ENCODE data around the gene KLF13.

The KLF13 gene

GRCh38 chr15:31300208-31300661 lies 26.4 kb upstream of the KLF13 start:
- DNase-seq (ENCODE audit: low read depth in 2 of 2), result no peak

DNA sequence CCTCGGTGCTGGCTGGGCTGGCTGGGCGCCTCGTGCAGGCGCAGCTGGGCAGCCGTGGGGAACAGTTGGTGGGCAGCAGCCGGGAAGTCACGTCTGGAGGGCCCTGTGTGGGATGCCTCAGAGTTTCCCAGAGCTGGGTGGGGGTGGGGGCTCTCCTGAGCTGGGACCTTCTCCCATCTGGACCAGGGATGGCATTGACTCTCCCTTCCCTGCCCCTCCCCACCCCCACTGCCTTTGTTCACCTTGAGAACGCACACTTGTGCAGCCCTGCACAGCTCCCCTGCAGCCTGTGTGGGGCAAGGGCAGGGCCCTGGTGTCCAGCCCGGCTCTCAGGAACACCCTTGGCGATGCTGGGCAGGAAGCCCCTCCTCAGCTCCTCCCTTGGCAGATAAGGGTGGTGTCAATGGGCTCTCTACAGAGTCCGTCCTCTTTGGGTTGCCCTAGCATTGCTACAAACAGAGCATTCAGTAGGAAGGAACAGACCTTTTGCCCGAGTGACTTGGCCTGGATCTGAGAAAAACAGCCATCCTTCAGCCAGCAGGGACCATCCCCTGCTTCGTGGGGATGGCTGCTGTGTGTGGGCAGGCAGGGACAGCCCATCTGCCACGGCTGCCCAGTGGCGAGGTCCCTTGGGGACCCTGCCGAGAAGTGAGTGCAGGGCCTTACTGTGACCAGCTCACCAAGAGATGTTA lies 25.5 kb upstream of the KLF13 start:
- no peak for DNase-seq (ENCODE audit: low read depth in 2 of 2)

GRCh38 chr15:31301673-31301990 lies 25.0 kb upstream of the KLF13 start:
- DNase-seq (ENCODE audit: low read depth in 2 of 2), result no peak

DNA sequence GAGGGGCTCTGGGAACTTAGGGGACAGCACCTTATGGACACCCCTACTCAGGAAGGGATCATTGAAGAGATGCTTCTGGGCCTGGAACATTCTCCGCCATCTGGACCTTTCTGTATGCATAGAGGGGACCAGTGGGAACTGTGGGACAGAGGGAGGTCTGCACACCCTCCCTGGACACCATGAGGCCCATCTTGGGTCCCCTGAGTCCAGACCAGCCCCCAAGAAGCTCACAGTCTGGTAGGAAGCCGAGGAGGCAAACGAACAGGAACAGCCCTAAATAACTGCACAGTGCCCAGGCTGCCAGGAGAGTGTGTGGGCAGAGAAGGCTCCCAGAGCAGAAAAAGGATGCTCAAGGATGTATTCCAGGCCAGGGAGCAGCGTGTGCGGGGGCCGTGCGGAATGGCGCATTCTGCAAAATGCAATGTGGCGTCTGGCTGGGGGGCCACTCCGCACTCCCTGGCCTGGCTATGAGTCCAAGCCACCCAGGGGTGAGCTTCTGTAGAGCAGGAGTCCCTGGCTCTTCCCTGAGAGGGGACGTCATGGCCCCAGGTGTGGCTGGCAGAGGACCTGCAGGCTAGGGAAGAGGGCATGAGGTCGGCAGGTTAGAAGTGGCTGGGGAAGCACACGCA lies 24.5 kb upstream of the KLF13 start:
- no peak for DNase-seq (ENCODE audit: low read depth in 2 of 2)

GRCh38 chr15:31302778-31303725 lies 23.6 kb upstream of the KLF13 start:
- no peak for DNase-seq (ENCODE audit: low read depth in 2 of 2)

DNA sequence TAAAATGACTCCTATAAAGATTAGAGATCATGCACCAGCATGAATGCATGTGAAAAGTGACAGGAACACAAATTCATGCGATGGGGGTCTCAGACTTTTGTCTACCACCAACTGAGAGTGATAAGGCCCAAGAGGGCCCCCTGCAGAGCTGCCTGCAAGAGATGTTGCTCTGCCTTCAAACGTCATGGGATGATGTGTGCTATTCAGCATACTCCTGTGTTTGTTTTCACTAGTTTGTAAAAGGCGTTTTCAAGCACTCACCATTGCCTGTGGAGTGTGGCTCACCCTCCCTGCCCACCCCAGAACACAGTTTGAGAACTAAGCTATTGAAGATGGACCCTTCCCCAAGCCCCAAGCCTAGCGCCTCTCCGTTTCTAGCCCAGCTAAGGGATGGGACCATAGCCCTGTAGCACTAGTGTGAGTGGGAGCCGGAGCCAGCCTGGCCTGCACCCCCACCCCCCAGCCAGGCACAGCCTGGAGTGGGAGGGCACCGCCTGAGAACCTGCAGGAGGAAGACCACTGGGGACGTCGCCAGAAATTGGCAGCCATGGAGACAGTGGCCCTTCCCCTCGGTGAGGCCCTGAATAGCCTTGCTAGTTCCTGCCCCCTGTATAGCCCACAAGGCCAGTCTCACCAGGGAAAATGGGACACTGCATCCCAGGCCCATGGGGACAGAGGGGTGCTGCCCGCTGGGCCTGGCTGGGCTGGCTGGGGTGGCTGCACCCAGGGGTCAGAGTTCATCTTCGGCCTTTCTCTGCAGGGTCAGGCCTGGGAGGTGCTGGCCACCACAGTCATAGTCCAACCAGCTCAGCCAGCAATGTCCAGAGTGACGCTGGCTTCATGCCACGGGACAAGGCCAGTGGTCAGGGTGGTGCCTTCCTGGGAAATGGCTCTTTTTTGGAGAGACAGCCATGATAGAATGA lies 22.6 kb upstream of the KLF13 start:
- DNase-seq (ENCODE audit: low read depth in 2 of 2), result no peak

DNA sequence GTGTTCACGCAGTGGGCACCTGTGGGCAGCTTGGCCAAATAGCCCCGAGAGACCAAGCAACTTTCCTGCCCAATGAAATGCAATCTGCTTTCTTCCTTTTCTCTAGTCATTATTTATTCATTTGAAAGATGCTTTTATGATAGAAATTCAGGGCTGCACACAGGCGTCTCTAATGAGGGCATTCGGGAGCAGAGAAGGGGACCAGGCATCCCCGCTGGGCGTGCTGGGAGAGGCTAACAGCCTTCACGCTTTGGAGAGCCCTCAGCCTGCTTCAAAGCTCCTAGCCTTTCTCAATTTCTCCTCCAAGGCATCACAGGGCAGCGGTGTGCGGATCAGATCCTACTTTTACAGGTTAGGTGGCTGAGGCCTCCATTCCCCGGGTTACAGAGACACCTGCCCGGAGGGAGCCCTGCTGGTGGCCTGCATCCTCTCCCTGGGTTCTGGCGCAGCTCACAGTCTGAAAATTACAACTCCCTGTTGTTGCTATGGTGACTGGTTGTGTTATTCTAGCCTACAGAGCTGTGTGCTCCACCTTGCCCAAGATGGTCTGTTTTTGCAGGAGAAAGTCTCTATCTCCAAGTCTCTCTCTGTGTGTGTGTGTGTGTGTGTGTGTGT lies 21.8 kb upstream of the KLF13 start:
- DNase-seq (ENCODE audit: low read depth in 2 of 2), result no peak

- no peak for DNase-seq (ENCODE audit: low read depth in 2 of 2)
These were observed 21.3 kb upstream of the KLF13 start for GRCh38 chr15:31305375-31305774.

GRCh38 chr15:31305796-31306425 lies 20.7 kb upstream of the KLF13 start:
- DNase-seq (ENCODE audit: low read depth in 2 of 2), result no peak

GRCh38 chr15:31306426-31307269 lies 20.0 kb upstream of the KLF13 start:
- DNase-seq (ENCODE audit: low read depth in 2 of 2), result no peak

GRCh38 chr15:31307270-31308184 lies 19.1 kb upstream of the KLF13 start:
- DNase-seq (ENCODE audit: low read depth in 2 of 2), result no peak

DNA sequence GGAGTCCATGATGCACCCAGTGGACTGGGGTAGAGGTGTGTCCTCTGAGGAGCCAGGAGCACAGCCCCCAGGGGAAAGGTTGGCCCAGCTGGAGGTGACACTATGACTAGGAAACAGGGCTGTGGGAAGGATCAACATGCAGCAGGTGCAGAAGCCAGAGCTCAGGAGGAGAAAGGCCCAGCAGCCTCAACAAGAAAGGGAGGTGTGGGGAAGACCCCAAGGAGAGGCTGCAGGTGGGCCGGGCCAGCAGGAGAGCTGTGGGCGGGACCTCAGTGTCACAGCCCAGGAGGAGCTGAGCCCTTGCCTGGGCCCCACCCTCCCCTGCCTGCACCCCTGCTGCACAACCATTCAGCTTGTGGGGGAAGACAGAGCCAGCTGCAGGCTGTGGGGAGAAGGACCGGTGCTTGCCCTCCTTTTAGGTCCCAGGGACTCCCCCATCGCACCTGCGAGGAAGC lies 18.4 kb upstream of the KLF13 start:
- no peak for DNase-seq (ENCODE audit: low read depth in 2 of 2)

DNA sequence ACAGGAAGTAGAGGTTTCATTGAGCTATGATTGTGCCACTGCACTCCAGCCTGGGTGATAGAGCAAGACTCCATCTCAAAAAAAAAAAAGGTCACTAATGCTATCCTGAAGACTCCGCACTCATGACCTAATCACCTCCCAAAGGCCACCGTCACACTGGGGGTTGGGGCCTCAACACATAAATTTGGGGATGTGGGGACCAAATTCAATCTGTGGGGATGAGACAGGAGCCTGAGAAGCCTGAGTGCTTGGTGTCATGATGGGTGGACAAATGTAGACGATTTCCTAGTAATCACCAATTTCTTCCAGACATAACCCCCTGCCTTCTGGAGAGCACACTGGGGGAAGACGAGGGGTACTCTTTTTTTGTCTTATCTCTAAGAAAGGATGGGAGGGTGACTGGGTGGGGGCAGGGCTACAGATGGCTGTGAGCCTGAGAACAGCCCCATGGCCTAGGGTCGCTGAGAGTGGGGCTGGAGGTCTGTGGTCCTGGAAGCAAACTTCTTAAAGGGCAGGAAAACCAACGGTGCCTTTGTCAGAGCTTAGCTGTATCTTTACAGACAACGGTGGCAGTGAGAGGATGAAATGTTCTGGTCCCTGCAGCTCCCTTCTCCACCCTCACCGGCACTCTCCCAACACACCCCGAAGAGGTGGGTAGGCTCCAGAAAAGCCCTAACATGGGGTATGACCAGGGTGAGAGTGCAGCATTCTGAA lies 16.6 kb upstream of the KLF13 start:
- DNase-seq (ENCODE audit: low read depth in 2 of 2), result no peak

GRCh38 chr15:31311735-31312619 lies 14.7 kb upstream of the KLF13 start:
- no peak for DNase-seq (ENCODE audit: low read depth in 2 of 2)

DNA sequence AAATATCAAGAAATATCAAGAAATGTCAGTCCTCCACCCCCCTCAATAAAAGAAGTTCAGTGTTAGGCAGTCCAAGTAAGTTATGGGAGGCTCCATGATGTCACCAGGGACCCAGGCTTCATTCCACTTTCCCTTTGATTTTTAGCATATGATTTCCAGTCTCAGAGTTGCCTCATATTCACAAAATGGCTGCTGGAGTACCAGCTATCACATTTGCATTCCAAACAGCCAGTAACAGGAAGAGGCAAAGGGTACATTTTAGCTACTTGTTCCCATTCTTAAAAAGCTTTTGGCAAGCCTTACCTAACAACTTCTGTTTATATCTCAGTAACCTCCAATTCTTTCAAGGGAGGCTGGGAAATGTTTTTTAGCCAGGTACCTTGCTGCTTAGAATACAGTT lies 13.4 kb upstream of the KLF13 start:
- no peak for DNase-seq (ENCODE audit: low read depth in 2 of 2)

- DNase-seq (ENCODE audit: low read depth in 2 of 2), result no peak
These were observed 12.3 kb upstream of the KLF13 start for GRCh38 chr15:31314380-31314779.

All from stimulated activated CD8-positive, alpha-beta memory T cell treated with anti-CD3 and anti-CD28 coated beads, Interleukin-2, amount 100 ng/mL, for 48 hours (primary cell).